Large intestine (tissue), 3 donors: ENCODE results near the gene DCTD. TPM values are rescaled to one million over a fixed set of nuclear protein-coding genes. Genes with fewer than 3 reads are reported as not detected.

ENCODE experiments used
- DNase-seq, 2 donors: peaks; one replicate each; pipeline versions ENCODE4 v3.0.0 to v3.0.0-alpha.2; 2013
- H3K27ac ChIP-seq: one replicate; pipeline ENCODE4 v1.5.1; 2013; ENCODE audit warnings: low read length
- H3K27me3 ChIP-seq: 2 replicates; pipeline ENCODE4 v1.6.1; 2013; ENCODE audit warnings: low read length; ENCODE audit not compliant: control insufficient read depth, insufficient read depth
- H3K36me3 ChIP-seq: 2 replicates; pipeline ENCODE4 v1.6.1; 2013; ENCODE audit warnings: low read length; ENCODE audit not compliant: control insufficient read depth, insufficient read depth
- H3K4me1 ChIP-seq: one replicate; pipeline ENCODE4 v1.6.1; 2013; ENCODE audit warnings: low read length; ENCODE audit not compliant: control insufficient read depth, insufficient read depth
- H3K4me3 ChIP-seq: one replicate; pipeline ENCODE4 v1.5.1; 2013; ENCODE audit warnings: low read length
- H3K9me3 ChIP-seq: one replicate; pipeline ENCODE4 v1.6.1; 2013; ENCODE audit warnings: mild to moderate bottlenecking, low read depth, low read length, moderate library complexity; ENCODE audit not compliant: control insufficient read depth
- WGBS: methylation state at CpG from one replicate; pipeline ENCODE4 v1.1.5; 2013; ENCODE audit warnings: low lambda C conversion rate; ENCODE audit not compliant: insufficient coverage; 5-methylcytosine and 5-hydroxymethylcytosine counted together
- polyA plus RNA-seq: library from polyadenylated mRNA; unstranded; fragments of 120-200 nt; gene quantifications from one replicate; pipeline ENCODE4 v1.2.1, GENCODE V29; 2013

The DCTD gene
- polyA plus RNA-seq, 1 donor = 95.8 TPM

- no peaks in the 10 kb centered on the region for H3K4me1 ChIP-seq
- no peak overlapping the region for H3K27ac ChIP-seq
- no CpG with 5 or more reads among the region's 18 CpGs for WGBS
- H3K9me3 ChIP-seq = no peaks in the 10 kb centered on the region
- peaks cover 65% of the 10 kb centered on the region for H3K36me3 ChIP-seq
- no peak overlapping the region for H3K4me3 ChIP-seq
- H3K27me3 ChIP-seq = no peaks in the 10 kb centered on the region
- DNase-seq = no peak
Measured at GRCh38 chr4:182894681-182895275, 22.4 kb downstream of the DCTD start.

- Histone ChIP-seq H3K27me3 (no peaks in the 10 kb centered on the region), H3K36me3 (peaks cover 69% of the 10 kb centered on the region), H3K4me3 (no peak overlapping the region), H3K4me1 (no peaks in the 10 kb centered on the region), H3K9me3 (no peaks in the 10 kb centered on the region), H3K27ac (no peak overlapping the region)
- no peak for DNase-seq
- WGBS = 100% methylated on average over 2 of the region's 19 CpGs
Measured at GRCh38 chr4:182893474-182894080, 23.6 kb downstream of the DCTD start.

- Histone ChIP-seq H3K4me3 (no peak overlapping the region), H3K4me1 (no peaks in the 10 kb centered on the region), H3K9me3 (no peaks in the 10 kb centered on the region), H3K27ac (no peak overlapping the region), H3K27me3 (no peaks in the 10 kb centered on the region), H3K36me3 (peaks cover 71% of the 10 kb centered on the region)
- DNase-seq = no peak
- WGBS = 80% methylated on average over 1 of the region's 6 CpGs
Measured at GRCh38 chr4:182893047-182893446, 24.1 kb downstream of the DCTD start.

- peaks cover under 1% of the 10 kb centered on the region for H3K9me3 ChIP-seq
- no peak for DNase-seq
- no CpG with 5 or more reads among the region's 10 CpGs for WGBS
- no peaks in the 10 kb centered on the region for H3K27me3 ChIP-seq
- no peak overlapping the region for H3K27ac ChIP-seq
- no peak overlapping the region for H3K4me3 ChIP-seq
- H3K4me1 ChIP-seq = no peaks in the 10 kb centered on the region
- peaks cover 74% of the 10 kb centered on the region for H3K36me3 ChIP-seq
Measured at GRCh38 chr4:182890202-182890601, 27.0 kb downstream of the DCTD start.

DNA sequence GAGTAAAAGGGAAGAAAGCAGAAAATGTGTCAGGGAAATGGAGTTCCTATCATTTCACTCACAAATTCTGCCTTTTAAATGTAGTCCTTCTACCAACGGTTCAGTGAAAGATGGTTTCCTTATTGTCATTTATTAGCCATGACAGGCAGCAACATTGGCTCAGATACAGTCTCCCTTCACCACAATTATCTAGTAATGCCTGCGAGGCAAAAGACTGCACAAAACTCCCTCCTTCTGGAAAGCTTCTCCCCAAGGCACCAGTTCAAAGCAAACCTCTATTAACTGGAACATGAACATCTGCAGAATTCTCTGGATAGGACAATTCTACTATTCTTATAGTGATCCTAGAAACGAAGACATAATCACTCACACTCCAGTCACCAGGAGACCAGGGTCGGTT is 28.3 kb downstream of the DCTD start:
- Histone ChIP-seq H3K4me1 (no peaks in the 10 kb centered on the region), H3K9me3 (peaks cover 4% of the 10 kb centered on the region), H3K4me3 (no peak overlapping the region), H3K27ac (no peak overlapping the region), H3K36me3 (peaks cover 67% of the 10 kb centered on the region), H3K27me3 (no peaks in the 10 kb centered on the region)
- no CpG with 5 or more reads among the region's 4 CpGs for WGBS
- no peak for DNase-seq

DNA sequence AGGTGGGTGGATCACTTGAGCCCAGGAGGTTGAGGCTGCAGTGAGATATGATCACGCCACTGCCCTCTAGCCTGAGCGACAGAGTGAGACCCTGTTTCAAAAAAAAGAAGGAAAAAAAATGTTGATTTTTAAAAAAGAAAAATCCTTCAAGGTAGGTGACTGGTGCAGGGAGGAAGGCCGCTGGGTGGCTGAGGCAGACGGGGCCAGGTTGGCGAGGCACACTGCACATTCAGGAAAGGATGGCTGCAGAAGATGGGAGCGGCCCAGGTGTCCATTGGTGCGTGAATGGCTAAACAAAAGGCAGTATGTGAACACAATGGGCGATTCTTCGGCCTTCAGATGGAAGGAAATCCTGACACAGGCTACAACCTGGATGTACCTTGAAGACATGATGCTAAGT is 30.4 kb downstream of the DCTD start:
- WGBS = 100% methylated on average over 1 of the region's 9 CpGs
- no peaks in the 10 kb centered on the region for H3K4me1 ChIP-seq
- no peak overlapping the region for H3K4me3 ChIP-seq
- no peak for DNase-seq
- no peak overlapping the region for H3K27ac ChIP-seq
- peaks cover 61% of the 10 kb centered on the region for H3K36me3 ChIP-seq
- no peaks in the 10 kb centered on the region for H3K27me3 ChIP-seq
- peaks cover 4% of the 10 kb centered on the region for H3K9me3 ChIP-seq

GRCh38 chr4:182886205-182886604 is 31.0 kb downstream of the DCTD start:
- DNase-seq = no peak
- Histone ChIP-seq H3K4me3 (no peak overlapping the region), H3K9me3 (peaks cover 4% of the 10 kb centered on the region), H3K36me3 (peaks cover 58% of the 10 kb centered on the region), H3K4me1 (peaks cover 2% of the 10 kb centered on the region), H3K27ac (no peak overlapping the region), H3K27me3 (no peaks in the 10 kb centered on the region)
- 80% methylated on average over 1 of the region's 6 CpGs for WGBS

DNA sequence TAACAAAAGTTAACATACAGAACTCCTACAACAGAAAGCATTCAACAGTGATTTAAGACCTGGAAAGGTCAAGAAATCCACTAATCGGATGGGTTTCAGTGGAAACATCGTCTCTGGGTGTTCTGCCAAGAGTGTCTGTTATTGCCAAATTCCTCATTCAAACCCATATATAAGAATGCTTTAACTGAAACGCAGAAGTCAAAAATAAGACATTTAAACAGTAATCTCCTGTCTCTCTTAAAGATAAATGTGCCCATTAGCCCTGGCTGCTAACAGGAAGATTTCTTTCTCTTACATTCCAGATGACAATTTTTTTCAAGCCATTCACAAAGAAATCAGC is 31.5 kb downstream of the DCTD start:
- peaks cover 53% of the 10 kb centered on the region for H3K36me3 ChIP-seq
- peak in 1 of 2 donors; percentile 20 for DNase-seq
- H3K4me1 ChIP-seq = peaks cover 6% of the 10 kb centered on the region
- H3K9me3 ChIP-seq = peaks cover 4% of the 10 kb centered on the region
- no peak overlapping the region for H3K4me3 ChIP-seq
- H3K27me3 ChIP-seq = no peaks in the 10 kb centered on the region
- H3K27ac ChIP-seq = no peak overlapping the region
- no CpG with 5 or more reads among the region's 3 CpGs for WGBS

DNA sequence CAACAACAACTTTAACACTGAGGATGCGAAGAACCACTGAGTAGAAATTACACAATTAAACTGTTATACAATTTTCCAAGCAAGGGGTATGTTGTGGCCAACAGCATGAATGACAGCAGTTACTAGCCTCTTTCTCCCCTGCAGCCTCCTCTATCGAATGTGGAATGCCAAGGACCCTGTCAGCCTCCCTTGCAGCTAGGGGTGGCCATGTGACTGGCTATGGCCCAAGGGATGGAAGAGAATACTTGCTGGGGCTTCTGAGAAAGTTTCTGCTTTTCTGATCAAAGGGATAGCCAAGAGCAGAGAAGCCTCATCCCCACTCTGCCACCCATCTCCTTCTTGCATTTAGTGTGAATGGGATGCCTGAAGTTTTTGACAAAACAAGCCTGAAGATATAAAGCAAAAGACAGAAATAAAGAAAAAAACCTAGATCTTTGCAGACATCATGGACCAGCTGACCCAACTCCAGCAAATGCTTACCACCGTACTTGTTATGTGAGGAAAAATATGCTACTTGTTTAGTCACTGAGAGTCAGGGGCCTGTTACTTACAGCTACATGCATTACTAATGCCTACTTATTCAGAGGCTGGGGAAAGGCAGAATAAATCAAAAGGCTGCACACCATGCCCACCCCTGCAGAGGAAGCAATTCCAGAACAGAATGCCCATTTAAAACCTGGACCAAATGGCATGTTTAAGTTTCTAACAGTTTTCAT is 32.0 kb downstream of the DCTD start:
- no peak overlapping the region for H3K27ac ChIP-seq
- no CpG with 5 or more reads among the region's 3 CpGs for WGBS
- H3K4me3 ChIP-seq = no peak overlapping the region
- H3K4me1 ChIP-seq = peaks cover 10% of the 10 kb centered on the region
- peaks cover 47% of the 10 kb centered on the region for H3K36me3 ChIP-seq
- no peak for DNase-seq
- no peaks in the 10 kb centered on the region for H3K27me3 ChIP-seq
- peaks cover 4% of the 10 kb centered on the region for H3K9me3 ChIP-seq

GRCh38 chr4:182884040-182884439 is 33.1 kb downstream of the DCTD start:
- no peak for DNase-seq
- H3K27me3 ChIP-seq = no peaks in the 10 kb centered on the region
- peaks cover 39% of the 10 kb centered on the region for H3K36me3 ChIP-seq
- H3K9me3 ChIP-seq = peaks cover 4% of the 10 kb centered on the region
- H3K4me1 ChIP-seq = peaks cover 14% of the 10 kb centered on the region
- H3K27ac ChIP-seq = no peak overlapping the region
- 83% methylated on average over 3 of the region's 3 CpGs for WGBS
- no peak overlapping the region for H3K4me3 ChIP-seq
